OCI-LY3 (cell line): ENCODE data around the gene EMC10.

ENCODE experiments used
- H2AFZ ChIP-seq: fragments of 200-600, 300-600 bp; shearing (Covaris generic); 2 replicates; pipeline ENCODE4 v1.6.0; 2014; ENCODE audit warnings: antibody characterized with exemption, low read depth, low read length
- H3K27ac ChIP-seq: fragments of 200-600, 300-600 bp; sonication (generic); 2 replicates; pipeline ENCODE4 v1.5.1; 2014; ENCODE audit warnings: mild to moderate bottlenecking, low read length, moderate library complexity, mixed read lengths
- H3K27me3 ChIP-seq: fragments of 200-600, 300-600 bp; sonication (generic); 2 replicates; pipeline ENCODE4 v1.6.1; 2014; ENCODE audit warnings: low read depth, low read length, mixed read lengths
- H3K36me3 ChIP-seq: fragments of 200-600, 300-600 bp; sonication (generic); replicated peaks from 2 replicates; pipeline ENCODE3; 2014; ENCODE audit warnings: low read depth, low read length, mixed read lengths
- H3K4me1 ChIP-seq: fragments of 300-600, 200-600 bp; sonication (generic); 2 replicates; pipeline ENCODE4 v1.6.1; 2014; ENCODE audit warnings: low read length, mixed read lengths
- H3K4me2 ChIP-seq: fragments of 200-600, 300-600 bp; sonication (generic); 2 replicates; pipeline ENCODE4 v1.6.1; 2014; ENCODE audit warnings: low read length, mixed read lengths
- H3K4me3 ChIP-seq: fragments of 300-600, 200-600 bp; sonication (generic); 2 replicates; pipeline ENCODE4 v1.5.1; 2014; ENCODE audit warnings: antibody characterized with exemption, mild to moderate bottlenecking, low read length, moderate library complexity
- H3K79me2 ChIP-seq: fragments of 300-600, 200-600 bp; shearing (Covaris generic); 2 replicates; pipeline ENCODE4 v1.6.1; 2014; ENCODE audit warnings: mild to moderate bottlenecking, low read length, mixed read lengths
- H3K9ac ChIP-seq: fragments of 300-600, 200-600 bp; shearing (Covaris generic); 2 replicates; pipeline ENCODE4 v1.6.0; 2014; ENCODE audit warnings: mild to moderate bottlenecking, low read length, moderate library complexity
- H3K9me3 ChIP-seq: fragments of 200-600, 300-600 bp; shearing (Covaris generic); 2 replicates; pipeline ENCODE4 v1.6.1; 2014; ENCODE audit warnings: low read length, mixed read lengths; ENCODE audit not compliant: insufficient read depth
- H4K20me1 ChIP-seq: fragments of 200-600, 300-600 bp; sonication (generic); 2 replicates; pipeline ENCODE4 v1.6.1; 2016; ENCODE audit warnings: low read length, mixed read lengths; ENCODE audit not compliant: insufficient read depth
- CTCF ChIP-seq: fragments of 200-600, 300-600 bp; sonication (generic); IDR thresholded peaks from 2 replicates; pipeline ENCODE4 v1.5.1; 2014; ENCODE audit warnings: antibody characterized with exemption, low read length, low read depth
- EZH2phosphoT487 ChIP-seq: fragments of 200-600 bp; shearing (Covaris generic); IDR thresholded peaks from 2 replicates; pipeline ENCODE4 v1.6.1; 2018; ENCODE audit warnings: antibody characterized with exemption, mixed run types, low read depth

The EMC10 gene

GRCh38 chr19:50453243-50453642 is 23.1 kb upstream of the EMC10 start:
- Histone ChIP-seq H4K20me1 (no peaks in the 10 kb centered on the region), H3K36me3 (no peaks in the 10 kb centered on the region), H3K9me3 (no peaks in the 10 kb centered on the region), H3K27me3 (no peaks in the 10 kb centered on the region), H3K27ac (no peak overlapping the region), H3K4me1 (peaks cover 4% of the 10 kb centered on the region; the same call in 1 of the 2 replicates), H3K4me3 (no peak overlapping the region), H3K4me2 (no peak overlapping the region), H3K9ac (no peak overlapping the region), H3K79me2 (no peaks in the 10 kb centered on the region), H2AFZ (no peak overlapping the region)
- TF ChIP-seq CTCF (no peak), EZH2phosphoT487 (no peak)

- TF ChIP-seq CTCF (no peak), EZH2phosphoT487 (no peak)
- H3K79me2 ChIP-seq = no peaks in the 10 kb centered on the region
- no peak overlapping the region for H3K4me2 ChIP-seq
- no peaks in the 10 kb centered on the region for H3K36me3 ChIP-seq
- H2AFZ ChIP-seq = no peak overlapping the region
- H3K27me3 ChIP-seq = no peaks in the 10 kb centered on the region
- no peaks in the 10 kb centered on the region for H4K20me1 ChIP-seq
- H3K9me3 ChIP-seq = no peaks in the 10 kb centered on the region
- no peak overlapping the region for H3K27ac ChIP-seq
- H3K4me1 ChIP-seq = peaks cover 19% of the 10 kb centered on the region
- H3K4me3 ChIP-seq = no peak overlapping the region
- no peak overlapping the region for H3K9ac ChIP-seq
These were observed 20.3 kb upstream of the EMC10 start for GRCh38 chr19:50455992-50456391.

GRCh38 chr19:50457300-50457699 is 19.0 kb upstream of the EMC10 start:
- Histone ChIP-seq H3K36me3 (no peaks in the 10 kb centered on the region), H3K27me3 (no peaks in the 10 kb centered on the region), H3K4me1 (peaks cover 25% of the 10 kb centered on the region)

GRCh38 chr19:50458396-50459066 is 17.8 kb upstream of the EMC10 start:
- Histone ChIP-seq H3K79me2 (no peaks in the 10 kb centered on the region), H2AFZ (no peak overlapping the region), H4K20me1 (no peaks in the 10 kb centered on the region), H3K4me3 (no peak overlapping the region), H3K27me3 (no peaks in the 10 kb centered on the region), H3K9me3 (no peaks in the 10 kb centered on the region), H3K9ac (no peak overlapping the region), H3K4me2 (no peak overlapping the region), H3K27ac (no peak overlapping the region), H3K4me1 (peaks cover 25% of the 10 kb centered on the region), H3K36me3 (no peaks in the 10 kb centered on the region)
- TF ChIP-seq EZH2phosphoT487 = no peak
- TF ChIP-seq CTCF = no peak

More at GRCh38 chr19:50457300-50457699, 19.0 kb upstream of the EMC10 start:
- Histone ChIP-seq H2AFZ (no peak overlapping the region), H3K79me2 (no peaks in the 10 kb centered on the region), H3K9me3 (no peaks in the 10 kb centered on the region), H3K4me2 (no peak overlapping the region), H4K20me1 (no peaks in the 10 kb centered on the region), H3K4me3 (no peak overlapping the region), H3K27ac (no peak overlapping the region), H3K9ac (no peak overlapping the region)
- no peak for TF ChIP-seq EZH2phosphoT487
- no peak for TF ChIP-seq CTCF
